Mammary epithelial cell (primary cell): ENCODE measurements around the gene CAMKK2.

Experiments
- CTCF ChIP-seq, 2 donors: IDR thresholded peaks in 1 of 2; conservative IDR thresholded peaks in 1 of 2; 2 replicates each; pipeline ENCODE4 v1.5.1; 2011 to 2012; ENCODE audit warnings: inconsistent platforms in 2 of 2, low read length in 2 of 2, mild to moderate bottlenecking in 2 of 2, control low read depth in 1 of 2, low read depth in 1 of 2; ENCODE audit not compliant: insufficient read depth in 1 of 2; ENCODE audit errors: extremely low read depth in 1 of 2
- EZH2 ChIP-seq: IDR thresholded peaks from 2 replicates; pipeline ENCODE4 v1.6.1; 2012; ENCODE audit warnings: low read length, inconsistent platforms, borderline replicate concordance

- TF ChIP-seq CTCF (conservative IDR thresholded peaks at IDR 0.05 in 1 of 2, IDR thresholded peaks at IDR 0.05 in 1 of 2; ENCODE audit: extremely low read depth in 1 of 2, insufficient read depth in 1 of 2, low read depth in 1 of 2, low read length in 2 of 2) (no peak), EZH2 (no peak)
These were observed 31.5 kb downstream of the CAMKK2 start for GRCh38 chr12:121264951-121265515.
